Gastroesophageal sphincter (tissue), 3 donors: ENCODE data around the gene TAF10.

Experiments used
- POLR2AphosphoS5 ChIP-seq: sonication (generic); formaldehyde crosslinking; IDR thresholded peaks from one replicate; pipeline ENCODE4 v1.6.1; 2017; ENCODE audit warnings: antibody characterized with exemption
- TF ChIP-seq, protein P1 (sequence below), 4 experiments: fragments of 200-600 bp in 2 of 4; fragments of 450-650 bp in 2 of 4; sonication (generic) in 1 of 4; IDR thresholded peaks; one replicate each; pipeline ENCODE4 v1.5.1; 2017 to 2019; ENCODE audit warnings: antibody characterized with exemption in 4 of 4, mild to moderate bottlenecking in 2 of 4, moderate library complexity in 2 of 4

DNA sequence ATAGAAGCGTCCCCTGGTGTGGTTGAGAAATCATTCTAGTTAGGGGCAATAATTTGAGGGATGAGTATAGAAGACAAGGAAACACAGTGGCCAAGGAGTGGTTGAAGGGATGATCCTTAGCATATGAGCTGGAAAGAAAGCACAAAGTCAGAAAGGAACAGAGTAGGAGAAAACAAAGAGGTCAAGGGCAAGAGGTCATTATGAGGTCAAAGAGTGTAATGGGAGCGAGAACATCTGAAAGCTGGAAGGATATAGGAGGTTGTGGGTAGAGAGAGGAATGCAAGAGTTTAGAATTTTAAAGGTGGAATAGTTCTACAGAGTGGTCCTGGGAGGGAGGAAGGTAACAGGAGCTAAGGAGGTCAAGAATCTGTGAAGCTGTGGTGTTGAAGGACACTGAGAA lies 41.6 kb upstream of the TAF10 start:
- TF ChIP-seq, protein P1, sequence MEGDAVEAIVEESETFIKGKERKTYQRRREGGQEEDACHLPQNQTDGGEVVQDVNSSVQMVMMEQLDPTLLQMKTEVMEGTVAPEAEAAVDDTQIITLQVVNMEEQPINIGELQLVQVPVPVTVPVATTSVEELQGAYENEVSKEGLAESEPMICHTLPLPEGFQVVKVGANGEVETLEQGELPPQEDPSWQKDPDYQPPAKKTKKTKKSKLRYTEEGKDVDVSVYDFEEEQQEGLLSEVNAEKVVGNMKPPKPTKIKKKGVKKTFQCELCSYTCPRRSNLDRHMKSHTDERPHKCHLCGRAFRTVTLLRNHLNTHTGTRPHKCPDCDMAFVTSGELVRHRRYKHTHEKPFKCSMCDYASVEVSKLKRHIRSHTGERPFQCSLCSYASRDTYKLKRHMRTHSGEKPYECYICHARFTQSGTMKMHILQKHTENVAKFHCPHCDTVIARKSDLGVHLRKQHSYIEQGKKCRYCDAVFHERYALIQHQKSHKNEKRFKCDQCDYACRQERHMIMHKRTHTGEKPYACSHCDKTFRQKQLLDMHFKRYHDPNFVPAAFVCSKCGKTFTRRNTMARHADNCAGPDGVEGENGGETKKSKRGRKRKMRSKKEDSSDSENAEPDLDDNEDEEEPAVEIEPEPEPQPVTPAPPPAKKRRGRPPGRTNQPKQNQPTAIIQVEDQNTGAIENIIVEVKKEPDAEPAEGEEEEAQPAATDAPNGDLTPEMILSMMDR (IDR thresholded peaks at IDR 0.05) = no peak
- no peak for TF ChIP-seq POLR2AphosphoS5
